ENCODE measurements around the gene SH2D1A.
"Not testable (repeated sequence)": the region's sequence is repeated elsewhere in the genome, so short reads cannot be mapped to it uniquely, and the experiment has no call there.

Gene SH2D1A

DNA sequence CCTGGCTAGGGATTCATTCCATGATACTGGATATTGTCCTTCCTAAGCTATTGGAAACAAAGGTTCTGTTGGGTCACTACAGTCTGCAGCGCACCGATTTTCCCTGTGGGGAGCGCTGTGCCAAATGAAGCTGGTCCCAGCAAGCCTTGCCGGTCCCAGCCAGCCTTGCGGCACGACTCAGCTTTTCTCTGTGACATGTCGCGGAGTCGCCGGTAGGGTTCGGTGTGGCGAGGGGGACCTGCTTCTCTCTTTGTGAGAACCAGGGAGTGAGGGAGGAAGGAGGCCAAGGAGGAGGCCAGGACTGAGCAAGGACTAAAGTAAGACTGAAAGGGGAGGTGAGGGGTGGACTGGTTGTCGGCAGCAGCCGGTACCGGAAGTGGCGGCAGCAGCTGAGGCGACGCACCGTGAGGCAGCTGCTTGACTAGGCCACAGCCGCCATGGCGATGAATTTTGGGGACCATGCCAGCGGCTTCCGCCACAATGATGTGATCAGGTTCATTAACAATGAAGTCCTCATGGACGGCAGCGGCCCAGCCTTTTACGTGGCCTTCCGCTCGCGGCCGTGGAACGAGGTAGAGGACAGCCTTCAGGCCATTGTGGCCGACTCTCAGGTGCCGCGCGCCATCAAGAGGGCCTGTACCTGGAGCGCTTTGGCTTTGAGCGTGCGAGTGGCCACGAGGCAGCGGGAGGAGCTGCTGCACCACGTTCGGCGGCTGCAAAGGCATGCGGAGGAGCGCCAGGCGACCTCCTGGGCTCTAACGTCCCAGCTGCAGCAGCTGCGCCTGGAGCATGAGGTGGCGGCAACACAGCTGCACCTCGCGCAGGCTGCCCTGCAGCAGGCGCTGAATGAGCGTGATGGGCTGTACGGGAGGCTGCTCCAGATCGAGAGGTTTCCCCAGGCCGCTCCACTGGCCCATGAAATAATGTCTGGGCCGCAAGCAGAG is 13.6 kb upstream of the SH2D1A start, which contains the start of gene TEX13D:
Gene TEX13D (plus strand): TSS at position 180 of the 944 bp plus-strand sequence. CDS start 258 bp downstream, at position 438.
- no peaks in the 10 kb centered on the region for H3K4me1 ChIP-seq
- no peak for DNase-seq
- no peak within 1 kb of the TSS for H3K27ac ChIP-seq
- H3K4me3 ChIP-seq: no peak within 1 kb of the TSS
- no peaks in the 10 kb centered on the region for H3K36me3 ChIP-seq
- no peak for TF ChIP-seq CTCF (IDR thresholded peaks at IDR 0.05)
- intact Hi-C loops (cut with DNase I; ENCODE audit: low total_unique reads): no loop called here
- no peaks in the 10 kb centered on the region for H3K9me3 ChIP-seq
- H3K27me3 ChIP-seq: no peaks in the 10 kb centered on the region

DNA sequence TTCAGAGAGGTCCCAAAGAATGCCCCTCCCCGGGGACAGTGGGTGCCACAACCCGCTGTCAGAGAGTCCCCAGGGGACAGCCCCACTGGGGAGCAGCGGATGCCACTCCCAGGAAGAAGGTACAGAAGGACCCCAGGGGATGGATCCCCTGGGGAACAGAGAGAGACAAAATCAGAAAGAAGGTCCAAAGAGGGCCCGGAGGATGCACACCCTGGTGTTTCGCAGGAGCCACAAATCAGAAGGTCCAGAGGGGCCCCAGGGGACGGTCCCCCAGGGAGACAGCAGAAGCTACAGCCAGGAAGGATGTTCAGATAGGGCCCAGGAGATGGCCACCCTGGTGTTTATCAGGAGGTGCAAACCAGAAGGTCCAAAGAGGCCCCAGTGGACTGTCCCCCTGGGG is 12.5 kb upstream of the SH2D1A start:
- H3K9me3 ChIP-seq: no peaks in the 10 kb centered on the region
- H3K27ac ChIP-seq: no peak overlapping the region
- DNase-seq: no peak
- intact Hi-C loops (cut with DNase I; ENCODE audit: low total_unique reads): no loop called here
- TF ChIP-seq CTCF (IDR thresholded peaks at IDR 0.05): no peak
- no peaks in the 10 kb centered on the region for H3K4me1 ChIP-seq
- H3K4me3 ChIP-seq: no peak overlapping the region
- H3K27me3 ChIP-seq: no peaks in the 10 kb centered on the region
- H3K36me3 ChIP-seq: no peaks in the 10 kb centered on the region

DNA sequence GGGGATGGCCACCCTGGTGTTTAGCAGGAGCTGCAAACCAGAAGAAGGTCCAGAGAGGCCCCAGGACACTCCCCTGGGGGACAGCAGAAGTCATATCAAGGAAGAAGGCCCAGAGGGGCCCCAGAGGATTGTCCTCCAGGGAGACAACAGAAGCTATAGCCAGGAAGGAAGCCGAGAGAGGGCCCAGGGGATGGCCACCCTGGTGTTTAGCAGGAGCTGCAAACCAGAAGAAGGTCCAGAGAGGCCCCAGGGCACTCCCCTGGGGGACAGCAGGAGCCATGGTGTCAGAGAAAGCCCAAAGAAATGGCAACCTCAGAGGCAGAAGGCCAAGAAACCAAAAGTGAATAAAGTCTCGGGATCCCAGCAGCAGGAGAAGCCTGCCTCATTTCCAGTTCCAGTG is 11.8 kb upstream of the SH2D1A start:
- H3K4me3 ChIP-seq; H3K9me3 ChIP-seq; H3K4me1 ChIP-seq; H3K36me3 ChIP-seq; H3K27me3 ChIP-seq; intact Hi-C loops (cut with DNase I; ENCODE audit: low total_unique reads); H3K27ac ChIP-seq; DNase-seq: not testable (repeated sequence)

DNA sequence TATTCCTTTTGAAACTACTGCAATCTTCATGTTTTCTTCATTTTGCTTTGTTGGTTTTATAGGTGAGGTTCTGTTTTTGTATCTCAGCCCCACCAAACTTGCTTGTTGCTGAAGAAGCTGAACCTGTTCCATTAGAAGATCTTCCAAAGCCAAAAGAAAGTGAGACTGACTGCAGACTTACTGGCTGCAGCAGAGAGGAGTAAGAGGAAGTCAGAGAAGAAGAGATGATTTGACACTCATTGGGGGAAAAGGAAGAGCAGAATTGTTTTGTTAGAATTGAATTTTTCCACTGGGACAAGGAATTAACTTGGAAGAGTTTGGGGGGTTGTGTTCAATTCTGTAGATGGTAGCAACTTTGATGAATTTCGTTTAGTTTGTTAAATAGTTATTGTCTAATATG is 10.8 kb upstream of the SH2D1A start:
- H3K4me3 ChIP-seq: no peak overlapping the region
- intact Hi-C loops (cut with DNase I; ENCODE audit: low total_unique reads): no loop called here
- H3K9me3 ChIP-seq: no peaks in the 10 kb centered on the region
- DNase-seq: no peak
- H3K27ac ChIP-seq: no peak overlapping the region
- TF ChIP-seq CTCF (IDR thresholded peaks at IDR 0.05): no peak
- no peaks in the 10 kb centered on the region for H3K27me3 ChIP-seq
- H3K4me1 ChIP-seq: no peaks in the 10 kb centered on the region
- H3K36me3 ChIP-seq: no peaks in the 10 kb centered on the region

- H3K4me1 ChIP-seq: no peaks in the 10 kb centered on the region
- H3K36me3 ChIP-seq: no peaks in the 10 kb centered on the region
- no peak for TF ChIP-seq CTCF (IDR thresholded peaks at IDR 0.05)
- H3K9me3 ChIP-seq: no peaks in the 10 kb centered on the region
- no peak for DNase-seq
- no peak overlapping the region for H3K4me3 ChIP-seq
- H3K27ac ChIP-seq: no peak overlapping the region
- intact Hi-C loops (cut with DNase I; ENCODE audit: low total_unique reads): no loop called here
- no peaks in the 10 kb centered on the region for H3K27me3 ChIP-seq
Observed at GRCh38 chrX:124337916-124338315, 8.4 kb upstream of the SH2D1A start.

DNA sequence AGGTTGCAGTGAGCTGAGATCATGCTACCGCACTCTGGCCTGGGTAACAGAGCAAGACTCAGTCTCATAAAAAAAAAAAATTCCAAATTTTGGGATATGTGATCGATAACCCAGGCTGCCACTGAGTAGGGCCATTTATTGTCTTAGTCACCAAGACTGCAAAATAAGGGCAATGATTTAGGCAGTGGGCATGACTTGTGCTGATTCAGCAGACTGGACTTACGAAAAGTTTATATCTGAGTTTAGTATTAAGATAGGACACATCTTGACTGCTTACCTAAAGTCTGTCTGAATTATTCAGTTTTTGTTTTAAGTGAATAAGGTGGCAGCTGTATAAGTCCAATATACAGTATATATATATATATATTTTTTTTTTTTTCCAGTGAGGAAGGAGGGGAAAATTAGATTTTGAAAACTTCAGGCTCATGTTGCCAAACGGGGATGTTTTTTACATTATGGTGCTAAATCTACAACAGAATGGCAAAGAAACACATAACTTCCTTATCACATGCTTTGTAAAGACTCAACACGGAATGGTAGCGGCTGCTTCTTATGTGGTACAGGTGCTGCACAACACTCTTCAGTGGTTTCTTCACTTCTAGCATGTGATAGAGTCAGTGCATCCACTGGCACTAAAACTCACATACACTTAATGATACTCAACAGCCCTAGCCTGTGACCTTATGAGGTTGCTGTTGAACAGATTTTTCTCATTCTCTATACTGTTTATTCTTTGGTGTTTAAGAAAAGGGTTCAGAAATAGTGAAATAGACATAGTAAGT is 7.4 kb upstream of the SH2D1A start:
- no peak for DNase-seq
- intact Hi-C loops (cut with DNase I; ENCODE audit: low total_unique reads): no loop called here
- Histone ChIP-seq H3K27me3 (no peaks in the 10 kb centered on the region), H3K27ac (no peak overlapping the region), H3K9me3 (no peaks in the 10 kb centered on the region), H3K4me3 (no peak overlapping the region), H3K4me1 (no peaks in the 10 kb centered on the region), H3K36me3 (no peaks in the 10 kb centered on the region)
- no peak for TF ChIP-seq CTCF (IDR thresholded peaks at IDR 0.05)
